Muscle layer of colon (tissue), 2 donors: Measurements from ENCODE around the gene CAPZA2.
A peak's percentile ranks its signal among the peaks of the same experiment; 100 is the strongest.

Experiments
- H3K27ac ChIP-seq: one replicate; pipeline ENCODE4 v1.7.0; 2013; ENCODE audit warnings: low read depth, mild to moderate bottlenecking, low read length, moderate library complexity
- H3K27me3 ChIP-seq, 2 donors: one replicate each; pipeline ENCODE4 v1.7.0; 2013; ENCODE audit warnings: low read length in 2 of 2, mild to moderate bottlenecking in 2 of 2; ENCODE audit not compliant: insufficient read depth in 2 of 2, control insufficient read depth in 1 of 2
- H3K36me3 ChIP-seq: one replicate; pipeline ENCODE4 v1.7.0; 2013; ENCODE audit warnings: mild to moderate bottlenecking, low read length; ENCODE audit not compliant: insufficient read depth
- H3K4me1 ChIP-seq: one replicate; pipeline ENCODE4 v1.7.0; 2013; ENCODE audit warnings: mild to moderate bottlenecking, low read length; ENCODE audit not compliant: insufficient read depth
- H3K4me3 ChIP-seq, 2 donors: one replicate each; pipeline ENCODE4 v1.7.0; 2013; ENCODE audit warnings: low read length in 2 of 2, low read depth in 1 of 2, mild to moderate bottlenecking in 1 of 2, moderate library complexity in 1 of 2
- H3K9ac ChIP-seq: one replicate; pipeline ENCODE4 v1.7.0; 2013; ENCODE audit warnings: low read length
- H3K9me3 ChIP-seq: one replicate; pipeline ENCODE4 v1.7.0; 2013; ENCODE audit warnings: mild to moderate bottlenecking, low read length
- donor health status: abdominal sarcoma.
- donor health status: Adenocarcinoma of cecum.

The CAPZA2 gene

DNA sequence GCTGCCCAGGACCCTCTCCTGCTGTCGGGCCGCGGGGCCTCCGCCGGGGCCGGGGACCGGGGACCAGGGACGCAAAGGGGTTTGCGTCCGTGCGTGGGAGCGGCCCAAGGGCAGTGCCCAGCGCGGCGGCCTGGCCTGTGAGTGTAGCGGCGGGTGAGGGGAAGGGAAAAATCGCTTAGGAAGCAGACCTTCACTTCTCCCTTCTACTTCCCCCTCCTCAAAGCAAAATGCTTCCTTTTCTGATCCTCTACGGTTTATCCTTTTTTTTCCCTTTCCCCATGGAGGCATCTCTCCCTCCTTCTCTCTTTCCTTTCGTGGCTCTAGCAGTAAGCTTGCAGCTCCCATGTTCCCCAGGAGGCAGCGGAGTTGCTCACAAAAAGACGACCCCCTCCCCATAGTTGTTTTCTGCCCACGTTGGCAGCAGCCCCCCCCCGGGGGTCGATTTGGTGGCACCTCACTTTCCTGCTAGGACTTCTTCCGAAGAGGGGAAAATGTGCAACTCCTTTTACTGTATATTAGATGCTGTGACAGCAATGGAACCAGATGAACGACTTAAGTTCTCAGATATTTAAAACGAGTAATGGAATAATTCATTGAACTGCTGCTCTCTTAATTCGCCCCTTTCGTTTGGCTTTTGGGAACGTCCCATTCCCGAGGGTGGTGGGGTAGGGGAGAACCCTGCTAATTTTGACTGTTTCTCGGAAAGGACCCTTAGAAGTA is 724 bp downstream of the CAPZA2 start:
- peak overlapping the region; percentile 72 to 93 for H3K4me3 ChIP-seq
- H3K36me3 ChIP-seq = no peaks in the 10 kb centered on the region
- H3K27me3 ChIP-seq = no peaks in the 10 kb centered on the region
- H3K9ac ChIP-seq = peak overlapping the region; percentile 99
- no peaks in the 10 kb centered on the region for H3K9me3 ChIP-seq
- peak overlapping the region; percentile 87 for H3K27ac ChIP-seq
- peaks cover 18% of the 10 kb centered on the region for H3K4me1 ChIP-seq

DNA sequence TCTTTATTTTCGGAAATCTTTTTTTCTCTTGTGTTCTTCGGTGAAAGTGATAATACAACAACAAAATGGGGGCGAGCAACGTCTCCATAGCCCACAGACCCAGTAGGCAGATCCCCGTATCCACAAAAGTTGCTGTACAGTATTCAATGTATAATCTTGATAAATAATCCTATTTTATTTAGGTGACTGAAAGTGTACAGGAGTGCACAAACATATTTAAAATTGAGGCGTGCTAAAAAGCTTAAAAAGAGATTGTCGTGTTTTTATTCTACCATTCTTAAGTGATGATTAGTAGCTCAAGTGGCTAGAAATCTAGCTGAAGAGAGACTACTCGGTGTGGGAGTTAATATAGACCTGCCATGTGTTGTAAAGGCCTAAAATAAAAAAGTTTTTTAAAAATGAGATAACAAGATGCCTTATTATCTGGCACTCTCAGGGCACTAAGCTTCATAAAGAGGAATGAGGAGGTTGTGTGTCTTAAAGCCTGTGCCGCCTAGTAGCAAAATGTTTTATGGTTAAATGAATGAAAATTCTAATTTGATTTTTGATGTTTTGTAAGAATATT is 1.6 kb downstream of the CAPZA2 start:
- Histone ChIP-seq H3K9me3 (no peaks in the 10 kb centered on the region), H3K4me3 (peak overlapping the region in 1 of 2 donors; percentile 93), H3K27me3 (no peaks in the 10 kb centered on the region), H3K4me1 (peaks cover 22% of the 10 kb centered on the region), H3K9ac (peak overlapping the region; percentile 99), H3K36me3 (no peaks in the 10 kb centered on the region), H3K27ac (peak overlapping the region; percentile 87)

DNA sequence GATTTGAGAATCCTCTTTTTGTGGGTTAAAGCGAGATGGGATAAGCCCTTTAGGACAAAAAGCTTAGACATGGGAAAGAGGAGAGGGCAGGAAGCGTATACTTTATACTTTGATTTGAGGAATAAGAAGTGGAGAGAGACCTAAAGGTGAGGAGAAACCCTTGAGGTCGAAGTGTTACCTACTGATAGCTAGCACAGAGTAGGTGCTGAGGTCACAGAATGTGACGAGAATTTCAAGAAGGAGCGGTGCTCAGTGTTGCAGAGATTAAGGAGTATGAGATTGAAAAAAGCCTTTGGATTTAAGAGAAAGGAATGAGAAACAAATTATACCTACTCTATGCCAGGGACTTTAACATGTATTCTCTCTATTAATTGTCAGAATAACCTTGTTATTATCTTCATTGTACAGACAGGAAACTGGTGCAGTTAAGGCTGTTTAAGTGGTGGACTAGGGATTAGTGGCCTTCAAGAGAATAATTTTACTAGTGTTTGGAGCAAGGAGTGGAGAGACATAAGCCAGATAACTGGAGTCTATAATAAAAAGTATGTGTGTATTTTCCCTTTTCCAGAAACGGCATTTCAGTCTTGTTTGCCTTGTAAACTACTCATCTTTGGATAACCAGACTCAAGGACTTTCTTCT is 8.8 kb downstream of the CAPZA2 start:
- no peaks in the 10 kb centered on the region for H3K9me3 ChIP-seq
- H3K36me3 ChIP-seq = no peaks in the 10 kb centered on the region
- peaks cover 56% of the 10 kb centered on the region for H3K4me1 ChIP-seq
- H3K4me3 ChIP-seq = no peak overlapping the region
- no peak overlapping the region for H3K27ac ChIP-seq
- H3K27me3 ChIP-seq = no peaks in the 10 kb centered on the region
- no peak overlapping the region for H3K9ac ChIP-seq

DNA sequence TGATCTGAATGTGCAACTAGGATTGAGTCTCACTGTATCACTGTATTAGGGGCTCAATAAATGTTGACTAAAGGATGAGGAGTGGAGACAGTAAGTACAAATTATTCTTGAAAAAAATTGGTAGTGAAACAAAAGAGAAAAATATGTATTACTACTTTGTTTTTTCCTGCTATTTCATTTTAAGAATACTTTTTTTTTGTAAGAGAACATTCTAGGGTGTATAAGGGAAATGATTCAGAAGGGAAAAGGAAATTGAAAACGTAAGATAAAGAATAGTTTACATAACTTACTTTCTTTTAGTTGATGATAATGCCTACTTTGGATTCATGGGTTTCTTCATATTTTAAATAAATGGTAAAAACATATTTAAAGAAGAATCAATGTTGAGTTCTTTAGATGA is 9.6 kb downstream of the CAPZA2 start:
- H3K27ac ChIP-seq = no peak overlapping the region
- H3K4me3 ChIP-seq = no peak overlapping the region
- H3K9ac ChIP-seq = no peak overlapping the region
- H3K27me3 ChIP-seq = no peaks in the 10 kb centered on the region
- H3K36me3 ChIP-seq = no peaks in the 10 kb centered on the region
- H3K9me3 ChIP-seq = no peaks in the 10 kb centered on the region
- H3K4me1 ChIP-seq = peaks cover 62% of the 10 kb centered on the region

DNA sequence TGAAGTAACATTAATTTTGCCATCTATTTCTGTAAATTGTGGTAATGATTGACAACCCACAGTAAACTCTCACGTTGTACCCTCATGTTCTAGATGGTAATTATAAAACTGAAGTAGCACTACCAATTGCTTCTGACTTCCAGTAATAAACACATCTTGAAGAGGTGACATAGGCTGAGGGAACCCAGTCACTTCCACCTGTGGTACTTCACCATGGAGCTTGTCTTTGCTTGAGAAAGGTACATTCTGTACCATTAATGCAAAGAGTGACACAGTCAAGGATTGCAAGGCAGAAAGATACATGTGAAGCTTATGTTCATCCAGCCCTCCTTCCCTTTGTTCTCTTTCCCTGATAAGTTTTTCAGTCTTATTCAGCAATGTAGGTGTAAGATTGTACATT is 11.2 kb downstream of the CAPZA2 start:
- Histone ChIP-seq H3K9ac (no peak overlapping the region), H3K27ac (no peak overlapping the region), H3K27me3 (no peaks in the 10 kb centered on the region), H3K4me1 (peaks cover 59% of the 10 kb centered on the region), H3K9me3 (no peaks in the 10 kb centered on the region), H3K36me3 (no peaks in the 10 kb centered on the region), H3K4me3 (no peak overlapping the region)

DNA sequence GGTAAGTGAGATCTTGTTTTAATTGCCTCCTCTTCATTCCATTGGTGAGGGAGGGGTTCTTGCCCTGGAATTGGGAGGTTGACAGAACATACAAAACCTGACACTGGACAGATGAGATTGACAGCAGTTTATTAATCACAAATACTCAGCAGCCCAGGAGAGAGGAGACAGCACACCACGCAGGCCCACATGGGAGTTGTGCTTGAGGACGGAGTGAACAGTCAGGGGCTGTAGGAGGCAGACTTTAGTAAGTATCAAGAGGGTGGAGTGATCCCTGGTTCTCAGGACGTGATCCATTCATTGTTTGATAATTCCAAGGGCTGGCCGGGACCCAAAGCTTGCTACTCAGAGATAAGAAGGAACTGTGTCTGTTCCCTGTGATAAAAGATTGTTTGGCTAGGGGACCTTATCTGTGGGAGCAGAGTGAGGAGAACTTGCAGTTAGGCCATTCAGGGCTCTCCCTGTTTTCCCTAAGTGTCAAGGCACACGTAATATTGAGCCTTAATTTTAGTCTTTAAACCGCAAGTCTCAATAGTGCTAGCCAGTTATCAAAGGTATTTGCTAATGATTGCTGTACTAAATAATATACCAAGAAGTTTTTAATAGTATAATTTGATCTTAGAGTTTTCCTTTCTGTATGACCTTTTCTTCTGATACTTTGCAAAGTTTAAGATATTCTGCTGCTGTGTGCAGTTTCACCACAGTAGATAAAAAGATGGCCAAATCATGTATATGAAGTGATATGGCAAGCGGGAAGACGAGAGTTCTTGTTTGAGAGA is 14.5 kb downstream of the CAPZA2 start:
- Histone ChIP-seq H3K4me1 (peaks cover 29% of the 10 kb centered on the region), H3K9me3 (no peaks in the 10 kb centered on the region), H3K27ac (no peak overlapping the region), H3K27me3 (no peaks in the 10 kb centered on the region), H3K36me3 (no peaks in the 10 kb centered on the region), H3K4me3 (no peak overlapping the region), H3K9ac (no peak overlapping the region)

DNA sequence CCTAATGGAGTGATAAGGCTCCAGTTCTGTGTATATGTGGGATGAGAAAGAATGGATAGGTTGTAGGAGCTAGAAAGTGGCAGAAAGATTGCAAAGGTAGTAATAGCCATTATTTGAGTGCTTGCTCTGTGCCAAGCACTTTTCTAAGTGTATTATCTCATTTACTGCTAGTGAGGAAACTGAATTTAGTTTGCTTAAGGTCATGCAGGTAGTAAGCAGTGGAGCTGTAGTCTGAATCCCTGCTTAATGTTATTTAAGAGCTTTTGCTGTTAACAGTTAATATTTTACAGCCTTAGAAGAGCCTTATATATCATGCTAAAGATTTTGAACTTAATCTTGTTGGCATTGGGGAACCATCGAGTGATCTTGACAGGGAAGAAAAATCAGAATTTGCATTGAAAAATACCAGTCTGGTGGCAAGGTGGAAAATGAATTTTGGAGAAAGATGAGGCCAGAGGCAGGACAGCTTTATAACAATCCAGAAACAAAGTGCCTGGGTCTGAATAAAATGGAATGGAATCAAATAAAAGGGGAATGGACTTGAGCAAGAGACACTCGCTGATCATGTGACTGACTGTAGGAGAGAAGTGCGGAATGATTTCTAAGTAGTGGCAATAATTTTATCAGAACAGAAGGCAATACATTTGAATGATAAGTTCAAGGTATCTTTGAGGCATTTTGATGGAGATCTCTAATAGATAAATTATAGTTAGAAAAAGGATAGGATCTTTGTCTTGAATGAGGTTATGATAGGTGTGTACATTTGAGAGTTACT is 15.2 kb downstream of the CAPZA2 start:
- no peaks in the 10 kb centered on the region for H3K36me3 ChIP-seq
- H3K4me3 ChIP-seq = no peak overlapping the region
- no peak overlapping the region for H3K9ac ChIP-seq
- H3K9me3 ChIP-seq = no peaks in the 10 kb centered on the region
- no peak overlapping the region for H3K27ac ChIP-seq
- H3K4me1 ChIP-seq = peaks cover 28% of the 10 kb centered on the region
- no peaks in the 10 kb centered on the region for H3K27me3 ChIP-seq

DNA sequence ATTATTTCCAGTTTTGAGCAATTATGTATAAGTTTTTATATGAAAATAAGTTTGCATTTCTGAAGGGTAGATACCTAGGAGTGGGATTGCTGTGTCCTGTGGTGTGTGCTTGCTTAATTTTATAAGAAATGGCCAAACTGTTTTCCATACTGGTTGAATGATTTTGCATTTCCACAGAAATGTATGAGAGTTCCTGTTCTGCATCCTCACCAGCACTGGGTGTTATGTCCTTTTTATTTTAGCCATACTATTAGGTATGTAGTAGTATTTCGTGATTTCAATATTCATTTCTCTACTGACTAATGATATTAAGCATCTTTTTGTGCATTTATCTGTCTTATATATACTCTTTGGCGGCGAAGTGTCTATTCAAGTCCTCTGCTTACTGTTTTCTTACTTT is 22.3 kb downstream of the CAPZA2 start:
- H3K9ac ChIP-seq = no peak overlapping the region
- peaks cover 10% of the 10 kb centered on the region for H3K36me3 ChIP-seq

DNA sequence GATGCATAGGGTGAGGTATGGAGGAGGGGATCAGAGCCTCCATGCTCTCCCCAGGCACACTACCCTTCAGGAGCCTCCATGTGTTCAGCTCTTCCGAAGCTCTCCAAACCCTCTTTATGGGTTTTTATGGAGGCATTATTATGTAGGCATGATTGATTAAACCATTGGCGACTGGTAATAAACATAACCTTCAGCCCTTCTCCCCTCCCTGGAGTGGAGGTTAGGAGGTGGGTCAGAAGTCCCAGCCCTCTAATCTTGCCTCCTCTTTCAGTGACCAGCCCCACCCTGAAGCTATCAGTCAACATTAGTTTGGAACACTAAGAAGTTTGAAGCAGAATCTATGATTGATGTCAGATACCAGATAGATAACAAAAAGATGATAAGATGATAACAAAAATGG is 23.3 kb downstream of the CAPZA2 start:
- H3K9ac ChIP-seq = no peak overlapping the region

More for the DNA sequence above, 22.3 kb downstream of the CAPZA2 start:
- peaks cover 4% of the 10 kb centered on the region for H3K4me1 ChIP-seq
- H3K27me3 ChIP-seq = no peaks in the 10 kb centered on the region
- H3K9me3 ChIP-seq = no peaks in the 10 kb centered on the region
- no peak overlapping the region for H3K4me3 ChIP-seq
- no peak overlapping the region for H3K27ac ChIP-seq

DNA sequence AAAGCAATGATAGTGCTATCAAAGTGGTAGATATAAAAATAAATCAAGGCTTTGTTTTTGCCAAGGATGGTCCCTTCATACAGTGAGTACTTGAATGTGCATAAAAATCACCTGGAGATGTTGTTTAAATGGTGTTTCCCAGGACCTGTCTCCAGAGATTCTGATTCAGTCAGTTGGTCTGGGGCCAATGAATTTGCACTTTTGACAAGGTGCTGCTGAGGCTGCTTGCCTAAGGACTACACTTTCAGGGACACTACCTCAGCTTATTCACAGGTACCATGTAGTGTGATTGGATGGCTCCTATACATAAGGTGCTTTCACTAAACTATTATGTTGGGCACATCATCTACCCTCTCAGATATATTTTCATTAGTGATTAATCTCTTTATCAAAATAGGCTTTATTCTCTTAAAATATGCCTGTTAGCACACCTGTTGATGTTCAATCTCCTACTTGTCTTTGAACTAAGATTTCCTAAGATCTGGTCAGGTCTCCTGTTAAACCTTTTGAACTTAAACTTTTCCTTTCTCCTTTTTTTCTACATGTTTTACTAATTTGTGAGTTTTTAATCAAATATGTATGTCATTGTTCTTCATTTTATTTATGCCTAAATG is 24.3 kb downstream of the CAPZA2 start:
- peaks cover 10% of the 10 kb centered on the region for H3K36me3 ChIP-seq
- no peaks in the 10 kb centered on the region for H3K9me3 ChIP-seq
- H3K4me1 ChIP-seq = peaks cover 4% of the 10 kb centered on the region

More for the DNA sequence above, 23.3 kb downstream of the CAPZA2 start:
- H3K27ac ChIP-seq = no peak overlapping the region
- H3K4me1 ChIP-seq = peaks cover 4% of the 10 kb centered on the region
- peaks cover 10% of the 10 kb centered on the region for H3K36me3 ChIP-seq
- no peak overlapping the region for H3K4me3 ChIP-seq
- no peaks in the 10 kb centered on the region for H3K9me3 ChIP-seq
- no peaks in the 10 kb centered on the region for H3K27me3 ChIP-seq

More for the DNA sequence above, 24.3 kb downstream of the CAPZA2 start:
- Histone ChIP-seq H3K27me3 (no peaks in the 10 kb centered on the region), H3K9ac (no peak overlapping the region), H3K4me3 (no peak overlapping the region), H3K27ac (no peak overlapping the region)
